AG10803 (cell line): Measurements from ENCODE around the gene ADAMTS4.

Experiments
- DNase-seq: peaks from one replicate; pipeline ENCODE4 v3.0.0; 2010; ENCODE audit warnings: low read depth
- H3K4me3 ChIP-seq: 2 replicates; pipeline ENCODE4 v1.5.1; 2011; ENCODE audit warnings: mild to moderate bottlenecking, low read length, control low read depth
- CTCF ChIP-seq: conservative IDR thresholded peaks from 2 replicates; pipeline ENCODE4 v1.5.1; 2011; ENCODE audit warnings: mild to moderate bottlenecking, low read length, control low read depth, inconsistent platforms

ADAMTS4 gene

DNA sequence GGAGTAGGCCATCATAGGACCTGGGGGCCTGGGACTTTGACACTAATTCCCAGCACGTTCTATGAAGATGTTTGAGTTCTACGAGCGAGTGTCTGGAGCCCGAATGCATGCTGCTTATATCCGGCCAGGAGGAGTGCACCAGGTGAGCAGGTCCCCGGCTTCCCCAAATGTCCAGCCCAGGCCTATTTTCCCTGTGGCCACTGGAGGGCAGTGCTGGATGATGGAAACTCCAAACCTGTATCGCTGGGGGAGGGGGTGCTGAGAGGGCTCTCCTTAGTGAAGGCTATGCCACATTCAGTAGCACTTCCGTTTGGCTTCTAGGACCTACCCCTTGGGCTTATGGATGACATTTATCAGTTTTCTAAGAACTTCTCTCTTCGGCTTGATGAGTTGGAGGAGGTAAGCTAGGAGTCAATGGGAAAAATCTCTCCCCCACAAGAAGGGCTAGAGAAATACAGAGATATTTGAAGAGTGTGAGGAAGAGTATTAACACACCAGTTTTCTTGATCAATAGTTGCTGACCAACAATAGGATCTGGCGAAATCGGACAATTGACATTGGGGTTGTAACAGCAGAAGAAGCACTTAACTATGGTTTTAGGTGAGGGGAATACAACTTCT is 11.0 kb upstream of the ADAMTS4 start:
- peak; percentile 63 for DNase-seq
- TF ChIP-seq CTCF, result peak; percentile 92

DNA sequence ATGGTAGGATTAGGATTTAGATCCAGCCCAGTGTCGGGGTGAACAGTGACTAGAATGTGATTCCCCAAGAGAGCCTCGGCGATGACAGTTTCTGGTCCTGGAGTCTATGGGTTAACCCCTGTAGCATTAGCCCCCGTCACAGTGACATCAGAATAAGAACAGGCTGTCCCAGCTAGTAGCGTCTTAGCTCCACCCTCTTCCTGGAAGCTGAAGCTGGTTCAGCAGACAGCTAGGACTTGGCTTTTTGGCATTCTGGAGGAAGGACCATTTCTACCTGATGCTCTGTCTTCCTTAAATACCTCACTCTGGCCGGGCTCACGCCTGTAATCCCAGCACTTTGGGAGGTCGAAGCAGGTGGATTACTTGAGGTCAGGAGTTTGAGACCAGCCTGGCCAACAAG is 8.3 kb upstream of the ADAMTS4 start:
- no peak overlapping the region for H3K4me3 ChIP-seq
- no peak for TF ChIP-seq CTCF
- DNase-seq, result no peak

More for the DNA sequence above, 11.0 kb upstream of the ADAMTS4 start:
- H3K4me3 ChIP-seq, result no peak overlapping the region

DNA sequence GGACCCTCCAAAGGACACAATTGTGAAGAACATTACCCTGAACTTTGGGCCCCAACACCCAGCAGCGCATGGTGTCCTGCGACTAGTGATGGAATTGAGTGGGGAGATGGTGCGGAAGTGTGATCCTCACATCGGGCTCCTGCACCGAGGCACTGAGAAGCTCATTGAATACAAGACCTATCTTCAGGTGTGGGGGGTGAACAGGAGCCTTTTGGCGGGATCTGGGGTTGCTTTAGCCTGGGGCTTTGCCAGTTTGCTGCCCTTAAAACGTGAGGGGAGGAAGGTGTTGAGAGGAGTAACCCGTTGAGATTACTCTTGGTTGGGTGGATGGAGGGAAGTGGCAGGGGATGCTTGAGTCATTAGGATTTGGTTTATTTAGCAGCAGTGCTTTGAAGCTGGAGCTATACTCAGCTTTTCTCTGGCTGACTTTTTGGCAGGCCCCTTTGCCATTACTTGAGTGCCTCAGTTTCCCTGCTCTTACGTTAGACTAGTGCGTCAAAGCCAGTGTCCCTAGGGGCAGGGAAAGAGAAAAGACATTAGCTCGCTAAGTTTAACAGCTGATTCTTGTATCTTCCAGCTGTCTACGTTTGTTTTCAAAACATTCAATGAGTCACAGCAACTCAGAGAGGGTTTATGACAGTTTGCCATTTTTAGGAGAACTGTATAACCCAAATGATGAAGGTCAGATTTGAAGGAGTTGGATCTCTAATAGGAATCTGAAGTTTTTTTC is 7.7 kb upstream of the ADAMTS4 start:
- no peak overlapping the region for H3K4me3 ChIP-seq
- no peak for DNase-seq
- TF ChIP-seq CTCF, result no peak

- peak; percentile 99 for DNase-seq
- TF ChIP-seq CTCF, result peak; percentile 33
These were observed 3.2 kb upstream of the ADAMTS4 start, which contains the start of gene NDUFS2 for GRCh38 chr1:161201836-161202712. Gene NDUFS2, plus strand, starts transcription at chr1:161202367. Its CDS starts 19 bp downstream, at chr1:161202386.

GRCh38 chr1:161200992-161201835 is 2.4 kb upstream of the ADAMTS4 start:
- peak overlapping the region; percentile 63 for H3K4me3 ChIP-seq
- peak; percentile 85 for DNase-seq
- TF ChIP-seq CTCF, result no peak

More at GRCh38 chr1:161201836-161202712, 3.2 kb upstream of the ADAMTS4 start, which contains the start of gene NDUFS2:
- H3K4me3 ChIP-seq, result peak within 1 kb of the TSS; percentile 66

GRCh38 chr1:161200421-161200991 is 1.7 kb upstream of the ADAMTS4 start:
- TF ChIP-seq CTCF, result no peak
- DNase-seq, result no peak
- no peak overlapping the region for H3K4me3 ChIP-seq
